ENCODE data around the gene HDAC8. TPM values are rescaled to one million over a fixed set of nuclear protein-coding genes. Genes with fewer than 3 reads are reported as not detected.
"Not testable (repeated sequence)": the region's sequence is repeated elsewhere in the genome, so short reads cannot be mapped to it uniquely, and the experiment has no call there.

Gene HDAC8
- total RNA-seq, 2 donors from 2014 or later = 32.5 to 63.8 TPM

DNA sequence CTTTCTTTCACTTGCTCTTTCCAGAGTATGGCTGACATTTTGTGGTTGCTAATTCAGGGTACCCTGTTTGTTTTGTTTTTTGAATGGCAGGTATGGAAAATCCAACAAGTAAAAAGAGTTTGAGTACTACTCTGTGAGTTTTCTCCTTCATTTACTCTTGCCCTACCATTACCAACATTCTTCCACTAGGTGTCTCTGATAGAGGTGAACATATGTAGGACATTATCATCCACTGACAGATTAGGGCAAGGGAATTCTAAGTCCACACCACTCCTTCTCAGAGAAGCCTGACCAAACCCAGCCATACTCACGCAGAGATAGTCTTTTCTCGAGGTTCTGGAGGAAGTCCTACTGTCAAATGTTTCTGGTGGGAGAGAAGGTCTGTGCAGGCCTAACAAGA lies 36.7 kb upstream of the HDAC8 start:
- DNase-seq (ENCODE audit: low spot score) = no peak
- no peaks in the 10 kb centered on the region for H3K27me3 ChIP-seq (replicated peaks; ENCODE audit: insufficient read depth)
- H3K36me3 ChIP-seq = no peaks in the 10 kb centered on the region
- no peak overlapping the region for H3K4me3 ChIP-seq
- no peak overlapping the region for H3K27ac ChIP-seq
- no peaks in the 10 kb centered on the region for H3K4me1 ChIP-seq (ENCODE audit: control insufficient read depth in 1 of 2, low read depth in 2 of 2)
- TF ChIP-seq, protein P1, sequence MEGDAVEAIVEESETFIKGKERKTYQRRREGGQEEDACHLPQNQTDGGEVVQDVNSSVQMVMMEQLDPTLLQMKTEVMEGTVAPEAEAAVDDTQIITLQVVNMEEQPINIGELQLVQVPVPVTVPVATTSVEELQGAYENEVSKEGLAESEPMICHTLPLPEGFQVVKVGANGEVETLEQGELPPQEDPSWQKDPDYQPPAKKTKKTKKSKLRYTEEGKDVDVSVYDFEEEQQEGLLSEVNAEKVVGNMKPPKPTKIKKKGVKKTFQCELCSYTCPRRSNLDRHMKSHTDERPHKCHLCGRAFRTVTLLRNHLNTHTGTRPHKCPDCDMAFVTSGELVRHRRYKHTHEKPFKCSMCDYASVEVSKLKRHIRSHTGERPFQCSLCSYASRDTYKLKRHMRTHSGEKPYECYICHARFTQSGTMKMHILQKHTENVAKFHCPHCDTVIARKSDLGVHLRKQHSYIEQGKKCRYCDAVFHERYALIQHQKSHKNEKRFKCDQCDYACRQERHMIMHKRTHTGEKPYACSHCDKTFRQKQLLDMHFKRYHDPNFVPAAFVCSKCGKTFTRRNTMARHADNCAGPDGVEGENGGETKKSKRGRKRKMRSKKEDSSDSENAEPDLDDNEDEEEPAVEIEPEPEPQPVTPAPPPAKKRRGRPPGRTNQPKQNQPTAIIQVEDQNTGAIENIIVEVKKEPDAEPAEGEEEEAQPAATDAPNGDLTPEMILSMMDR (IDR thresholded peaks at IDR 0.05) = no peak
- no peak for ATAC-seq (ENCODE audit: insufficient number of reproducible peaks, low FRiP score, low read depth)
- no peaks in the 10 kb centered on the region for H3K9me3 ChIP-seq

DNA sequence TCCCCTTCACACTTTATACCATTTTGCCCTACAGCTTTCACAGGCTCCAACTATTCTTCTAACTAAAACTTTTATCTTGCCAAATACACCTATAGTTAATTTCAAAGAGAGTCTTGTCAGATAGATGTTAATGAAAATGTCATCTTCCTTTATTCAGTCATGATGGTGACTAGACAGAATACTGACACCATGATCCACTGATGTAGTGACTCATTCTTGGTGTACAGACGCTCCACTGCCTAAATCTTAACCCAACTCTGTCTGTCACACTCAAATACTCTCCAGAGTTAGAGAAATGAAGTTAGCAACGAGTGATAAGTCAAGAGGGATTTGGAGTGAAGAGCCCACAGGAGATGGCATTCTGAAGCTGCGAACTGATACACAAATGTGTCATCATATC lies 32.1 kb upstream of the HDAC8 start:
- DNase-seq (ENCODE audit: low spot score) (no peak), ATAC-seq (ENCODE audit: insufficient number of reproducible peaks, low FRiP score, low read depth) (no peak)
- Histone ChIP-seq H3K27me3 (replicated peaks; ENCODE audit: insufficient read depth) (no peaks in the 10 kb centered on the region), H3K4me3 (no peak overlapping the region), H3K4me1 (ENCODE audit: control insufficient read depth in 1 of 2, low read depth in 2 of 2) (no peaks in the 10 kb centered on the region), H3K27ac (no peak overlapping the region), H3K36me3 (no peaks in the 10 kb centered on the region), H3K9me3 (no peaks in the 10 kb centered on the region)
- TF ChIP-seq, protein P1 (IDR thresholded peaks at IDR 0.05) = no peak

DNA sequence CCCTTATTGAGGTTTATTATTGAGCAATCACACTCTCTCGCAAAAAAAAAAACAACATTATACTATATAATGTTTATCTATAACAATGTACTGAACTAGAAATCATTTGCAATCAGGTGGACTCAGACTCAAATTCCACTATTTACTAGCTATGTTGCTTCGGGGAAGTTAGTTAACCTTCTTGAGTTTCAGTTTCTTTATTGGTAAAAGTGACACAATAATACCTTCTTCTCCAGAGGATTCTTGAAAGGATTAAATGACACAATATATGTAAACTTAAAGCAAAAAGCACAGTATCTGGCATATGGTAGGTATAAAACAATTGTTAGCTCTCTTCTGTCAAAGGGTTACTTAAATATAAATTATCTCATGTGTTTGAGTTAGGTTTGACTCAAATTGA lies 31.5 kb upstream of the HDAC8 start:
- TF ChIP-seq, protein P1 (IDR thresholded peaks at IDR 0.05) = no peak
- no peaks in the 10 kb centered on the region for H3K9me3 ChIP-seq
- no peaks in the 10 kb centered on the region for H3K4me1 ChIP-seq (ENCODE audit: control insufficient read depth in 1 of 2, low read depth in 2 of 2)
- H3K4me3 ChIP-seq = no peak overlapping the region
- DNase-seq (ENCODE audit: low spot score) (no peak), ATAC-seq (ENCODE audit: insufficient number of reproducible peaks, low FRiP score, low read depth) (no peak)
- no peaks in the 10 kb centered on the region for H3K27me3 ChIP-seq (replicated peaks; ENCODE audit: insufficient read depth)
- no peak overlapping the region for H3K27ac ChIP-seq
- H3K36me3 ChIP-seq = no peaks in the 10 kb centered on the region

DNA sequence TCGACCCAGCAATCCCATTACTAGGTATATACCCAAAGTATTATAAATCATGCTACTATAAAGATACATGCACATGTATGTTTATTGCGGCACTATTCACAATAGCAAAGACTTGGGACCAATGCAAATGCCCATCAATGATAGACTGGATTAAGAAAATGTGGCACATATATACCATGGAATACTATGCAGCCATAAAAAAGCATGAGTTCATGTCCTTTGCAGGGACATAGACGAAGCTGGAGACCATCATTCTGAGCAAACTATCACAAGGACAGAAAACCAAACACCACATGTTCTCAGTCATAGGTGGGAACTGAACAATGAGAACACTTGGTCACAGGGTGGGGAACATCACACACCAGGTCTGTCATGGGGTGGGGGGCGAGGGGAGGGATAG lies 18.4 kb upstream of the HDAC8 start:
- H3K4me3 ChIP-seq; ATAC-seq (ENCODE audit: insufficient number of reproducible peaks, low FRiP score, low read depth); H3K4me1 ChIP-seq (ENCODE audit: control insufficient read depth in 1 of 2, low read depth in 2 of 2); DNase-seq (ENCODE audit: low spot score); H3K27me3 ChIP-seq (replicated peaks; ENCODE audit: insufficient read depth); H3K9me3 ChIP-seq; H3K27ac ChIP-seq; H3K36me3 ChIP-seq: not testable (repeated sequence)

DNA sequence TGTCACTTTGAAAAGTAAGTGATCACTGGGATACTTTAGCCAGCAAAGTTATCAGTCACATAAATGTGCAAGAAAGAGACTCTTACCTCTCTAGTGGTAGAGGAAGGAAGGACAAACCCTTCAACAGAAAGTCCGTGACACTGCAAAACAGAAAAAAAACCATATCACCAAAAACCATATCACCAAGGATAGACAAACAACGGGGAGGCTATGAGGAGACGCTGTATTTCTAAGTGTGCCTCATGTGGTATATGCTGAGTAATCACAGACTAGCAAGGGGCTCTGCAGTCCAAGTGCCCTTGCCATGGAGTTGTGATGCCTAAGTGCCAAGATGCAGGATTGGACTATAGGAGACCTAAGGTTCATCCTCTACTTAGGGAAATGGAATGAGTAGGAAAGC lies 11.5 kb upstream of the HDAC8 start:
- H3K27ac ChIP-seq = no peak overlapping the region
- H3K27me3 ChIP-seq (replicated peaks; ENCODE audit: insufficient read depth) = no peaks in the 10 kb centered on the region
- H3K9me3 ChIP-seq = no peaks in the 10 kb centered on the region
- no peak overlapping the region for H3K4me3 ChIP-seq
- H3K4me1 ChIP-seq (ENCODE audit: control insufficient read depth in 1 of 2, low read depth in 2 of 2) = no peaks in the 10 kb centered on the region
- TF ChIP-seq, protein P1 (IDR thresholded peaks at IDR 0.05) = no peak
- no peak for ATAC-seq (ENCODE audit: insufficient number of reproducible peaks, low FRiP score, low read depth)
- no peak for DNase-seq (ENCODE audit: low spot score)
- no peaks in the 10 kb centered on the region for H3K36me3 ChIP-seq

DNA sequence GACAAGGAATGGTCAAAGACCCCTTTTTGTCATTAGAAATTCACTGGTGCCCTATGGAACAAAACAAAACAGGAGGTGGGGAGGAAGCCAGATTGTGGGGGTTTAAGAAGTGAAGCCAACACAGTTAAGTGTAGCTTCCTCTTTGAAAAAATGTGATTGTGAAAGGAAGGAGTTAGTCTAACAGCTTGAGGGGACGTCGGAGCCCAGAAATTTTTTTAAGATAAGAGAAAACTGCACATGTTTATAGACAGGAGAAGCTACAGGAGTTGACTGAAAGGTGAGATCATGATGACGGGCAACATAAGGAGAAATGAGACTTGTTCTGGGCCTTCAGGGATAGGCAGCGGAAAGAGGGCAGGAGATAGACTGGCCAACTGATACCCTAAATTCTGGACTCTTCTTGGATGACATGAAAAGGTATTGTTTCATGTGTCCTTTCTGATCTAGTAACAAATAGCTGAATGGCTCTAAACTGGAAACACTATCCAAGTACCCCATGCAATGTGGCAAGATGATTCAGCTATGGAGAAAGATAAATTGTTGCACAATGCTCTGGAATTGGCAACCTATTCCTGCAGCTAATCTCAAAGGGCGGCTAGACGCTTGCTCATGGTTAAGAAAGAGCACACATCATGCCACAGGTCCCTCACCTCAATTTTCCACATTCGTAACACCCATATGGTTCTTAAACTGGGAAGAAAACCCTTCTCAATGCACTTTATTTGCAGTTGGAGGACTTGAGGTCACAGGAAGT lies 3.7 kb upstream of the HDAC8 start:
- Histone ChIP-seq H3K9me3 (no peaks in the 10 kb centered on the region), H3K36me3 (no peaks in the 10 kb centered on the region), H3K4me3 (no peak overlapping the region), H3K27ac (no peak overlapping the region), H3K4me1 (ENCODE audit: control insufficient read depth in 1 of 2, low read depth in 2 of 2) (no peaks in the 10 kb centered on the region), H3K27me3 (replicated peaks; ENCODE audit: insufficient read depth) (no peaks in the 10 kb centered on the region)
- DNase-seq (ENCODE audit: low spot score) (no peak), ATAC-seq (ENCODE audit: insufficient number of reproducible peaks, low FRiP score, low read depth) (no peak)
- TF ChIP-seq, protein P1 (IDR thresholded peaks at IDR 0.05) = no peak

All from thoracic aorta (tissue), 2 donors.